HFFc6 (cell line): Measurements from ENCODE around the gene ADAMTS9. TPM values are rescaled to one million over a fixed set of nuclear protein-coding genes. Genes with fewer than 3 reads are reported as not detected.

Source experiments
- DNase-seq: peaks from one replicate; pipeline ENCODE4 v3.0.0-alpha.2; 2018
- H3K27ac Mint-ChIP-seq: 2 replicates; pipeline ENCODE4 v1.8.0; 2020; ENCODE audit warnings: mild to moderate bottlenecking, mixed read lengths
- H3K27me3 Mint-ChIP-seq: 2 replicates; pipeline ENCODE4 v1.8.0; 2021; ENCODE audit warnings: mild to moderate bottlenecking, moderate library complexity, mixed read lengths; ENCODE audit not compliant: insufficient read depth
- H3K36me3 Mint-ChIP-seq: 2 replicates; pipeline ENCODE4 v1.8.0; 2021; ENCODE audit warnings: low read depth, mixed read lengths
- H3K4me1 Mint-ChIP-seq: 2 replicates; pipeline ENCODE4 v1.8.0; 2020; ENCODE audit warnings: low read depth, mixed read lengths
- H3K4me3 Mint-ChIP-seq: 2 replicates; pipeline ENCODE4 v1.8.0; 2020; ENCODE audit warnings: mild to moderate bottlenecking, moderate library complexity, mixed read lengths
- H3K9me3 Mint-ChIP-seq: 2 replicates; pipeline ENCODE4 v1.8.0; 2020; ENCODE audit warnings: mild to moderate bottlenecking, mixed read lengths
- CTCF ChIP-seq: fragments of 200-600 bp; sonication (generic); IDR thresholded peaks from 2 replicates; pipeline ENCODE4 v1.5.0; 2021; ENCODE audit warnings: antibody characterized with exemption, mild to moderate bottlenecking
- total RNA-seq, 6 experiments: library from RNA; stranded (reverse); fragmentation: NEBNext Ultra II Directional; extraction: Animal tissue kit (Norgen Biotek cat#: 25700); gene quantifications; 2 replicates in 1 of 6; 3 replicates in 5 of 6; pipeline ENCODE4 v1.2.3, GENCODE V29; 2021

Gene ADAMTS9
- total RNA-seq, 6 experiments from 2014 or later = 0.07 to 0.14 (median 0.12) TPM; not detected in 1

GRCh38 chr3:64575211-64575844, 112.5 kb downstream of the ADAMTS9 start:
- no peak overlapping the region for H3K27ac Mint-ChIP-seq
- H3K9me3 Mint-ChIP-seq = no peaks in the 10 kb centered on the region
- no peaks in the 10 kb centered on the region for H3K36me3 Mint-ChIP-seq
- no peaks in the 10 kb centered on the region for H3K4me1 Mint-ChIP-seq
- H3K27me3 Mint-ChIP-seq = peaks cover 5% of the 10 kb centered on the region; the same call in 1 of the 2 replicates
- no peak for DNase-seq
- H3K4me3 Mint-ChIP-seq = no peak overlapping the region
- peak; percentile 75 for TF ChIP-seq CTCF

DNA sequence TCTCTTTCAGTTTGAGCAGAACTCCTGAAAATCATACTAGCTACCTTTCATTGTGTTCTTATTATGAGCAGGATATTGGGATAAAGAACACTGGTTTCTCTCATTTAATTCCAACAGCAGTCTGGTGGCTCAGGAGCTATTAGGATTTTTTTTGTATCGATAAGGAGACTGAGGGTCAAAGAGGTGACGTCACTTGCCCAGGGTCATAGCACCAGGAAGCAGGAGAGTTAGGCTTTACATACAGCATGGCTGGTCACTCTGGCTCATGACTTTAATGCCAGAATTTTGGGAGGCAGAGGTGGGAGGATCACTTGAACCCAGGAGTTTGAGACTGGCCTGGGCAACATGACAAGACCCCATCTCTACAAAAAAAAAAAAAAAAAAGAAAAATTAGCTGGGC, 113.6 kb downstream of the ADAMTS9 start:
- DNase-seq = no peak
- TF ChIP-seq CTCF = no peak
- no peaks in the 10 kb centered on the region for H3K9me3 Mint-ChIP-seq
- no peaks in the 10 kb centered on the region for H3K4me1 Mint-ChIP-seq
- H3K27me3 Mint-ChIP-seq = peaks cover 5% of the 10 kb centered on the region; the same call in 1 of the 2 replicates
- no peak overlapping the region for H3K27ac Mint-ChIP-seq
- H3K4me3 Mint-ChIP-seq = no peak overlapping the region
- no peaks in the 10 kb centered on the region for H3K36me3 Mint-ChIP-seq

DNA sequence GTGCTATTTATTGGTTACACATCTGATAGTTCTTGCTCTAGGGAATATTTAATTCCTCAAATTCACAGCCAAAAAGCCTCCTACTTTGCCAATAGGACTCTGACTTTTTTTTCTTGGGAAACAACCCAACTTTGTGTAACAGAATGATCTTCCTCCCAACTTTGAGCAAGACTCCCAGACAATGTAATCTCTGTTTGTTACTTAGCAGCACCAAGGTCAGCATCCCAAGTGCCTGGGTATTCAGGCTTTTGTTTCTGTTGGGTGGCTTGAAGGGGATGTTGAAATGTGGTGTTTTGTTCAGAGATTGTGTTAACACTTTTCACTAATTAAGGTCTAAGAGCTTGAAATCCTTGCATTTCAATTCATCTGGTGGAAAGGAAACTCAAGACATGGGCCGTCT, 115.8 kb downstream of the ADAMTS9 start:
- no peak for TF ChIP-seq CTCF
- H3K36me3 Mint-ChIP-seq = no peaks in the 10 kb centered on the region
- H3K4me1 Mint-ChIP-seq = no peaks in the 10 kb centered on the region
- no peak for DNase-seq
- peaks cover 2% of the 10 kb centered on the region; the same call in 1 of the 2 replicates for H3K27me3 Mint-ChIP-seq
- no peak overlapping the region for H3K27ac Mint-ChIP-seq
- no peak overlapping the region for H3K4me3 Mint-ChIP-seq
- no peaks in the 10 kb centered on the region for H3K9me3 Mint-ChIP-seq

DNA sequence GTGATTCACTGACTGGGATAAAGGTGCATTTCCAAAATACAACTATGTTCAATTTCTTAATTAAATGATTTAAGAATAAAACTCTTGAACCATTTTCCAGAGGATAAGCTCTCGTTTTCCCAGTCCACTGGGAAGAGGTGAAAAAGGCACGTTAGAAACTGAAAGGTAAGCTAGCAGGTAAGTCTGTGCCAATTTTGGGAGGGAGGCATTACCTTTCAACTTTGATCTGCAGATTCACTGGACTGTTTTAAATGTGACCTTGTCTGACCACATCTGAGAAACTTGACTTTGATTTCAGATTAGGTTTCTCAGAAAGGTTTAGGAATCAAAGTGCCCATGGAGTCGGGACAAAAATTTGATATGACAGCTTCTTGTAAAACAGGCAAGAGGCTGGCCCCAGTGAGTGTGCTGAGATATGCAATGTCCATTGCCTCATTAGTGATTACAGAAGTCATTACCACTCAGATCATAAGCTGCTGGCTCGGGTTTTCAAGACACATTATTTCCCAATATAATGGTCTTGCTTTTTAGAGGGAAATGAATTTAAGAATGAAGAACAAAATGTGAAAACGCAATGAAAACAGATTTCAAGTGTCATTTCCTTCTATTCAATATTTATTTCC, 118.8 kb downstream of the ADAMTS9 start:
- H3K4me1 Mint-ChIP-seq = no peaks in the 10 kb centered on the region
- H3K27ac Mint-ChIP-seq = no peak overlapping the region
- no peaks in the 10 kb centered on the region for H3K27me3 Mint-ChIP-seq
- H3K4me3 Mint-ChIP-seq = no peak overlapping the region
- no peak for TF ChIP-seq CTCF
- DNase-seq = no peak
- H3K36me3 Mint-ChIP-seq = no peaks in the 10 kb centered on the region
- no peaks in the 10 kb centered on the region for H3K9me3 Mint-ChIP-seq

GRCh38 chr3:64566859-64567258, 120.9 kb downstream of the ADAMTS9 start:
- H3K9me3 Mint-ChIP-seq = no peaks in the 10 kb centered on the region
- H3K4me1 Mint-ChIP-seq = no peaks in the 10 kb centered on the region
- no peak for DNase-seq
- no peak overlapping the region for H3K27ac Mint-ChIP-seq
- TF ChIP-seq CTCF = no peak
- no peak overlapping the region for H3K4me3 Mint-ChIP-seq
- no peaks in the 10 kb centered on the region for H3K36me3 Mint-ChIP-seq
- no peaks in the 10 kb centered on the region; the same call in 1 of the 2 replicates for H3K27me3 Mint-ChIP-seq
